TTC549 (cell line): ENCODE results near the gene KCTD17.

Source experiments
- FAIRE-seq: peaks from 2 replicates; lab custom pipeline; 2012; peaks lifted over from hg19 to GRCh38; lab: Jason Lieb, UNC

Gene KCTD17

DNA sequence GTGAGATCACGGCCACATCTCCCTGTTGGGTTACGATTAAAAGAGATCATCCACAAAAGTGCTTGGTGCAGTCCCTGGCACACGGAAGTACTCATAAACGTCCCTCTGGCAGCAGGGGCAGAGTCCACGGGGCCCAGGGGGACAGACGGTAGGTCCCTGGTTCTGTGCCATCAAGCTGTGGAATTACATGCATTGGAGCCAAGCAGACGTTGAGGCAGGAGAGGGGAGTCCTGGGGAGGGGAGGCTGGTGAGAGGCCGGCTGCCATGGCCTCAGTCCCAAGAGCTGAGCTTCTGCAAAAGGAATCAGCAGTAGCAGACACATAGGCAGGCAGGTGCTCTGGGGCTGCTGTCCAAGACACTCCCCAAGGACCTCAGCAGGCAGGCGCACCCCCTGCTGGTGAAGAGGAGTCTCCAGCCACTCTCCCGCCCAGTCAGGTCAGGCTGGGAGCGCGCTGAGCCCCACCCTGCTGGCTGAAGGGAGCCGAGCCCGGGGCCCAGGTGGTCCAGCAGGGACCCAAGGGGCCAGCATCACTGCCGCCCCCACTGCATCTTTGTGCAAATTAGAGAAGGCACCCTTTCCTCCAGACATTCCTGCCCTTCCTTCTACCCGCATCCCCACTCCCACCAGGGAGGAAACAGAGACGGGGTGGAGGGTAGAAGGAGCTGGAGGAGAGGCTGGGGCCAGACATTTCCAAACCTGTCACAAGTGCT, 7.6 kb upstream of the KCTD17 start:
- FAIRE-seq: no peak

GRCh38 chr22:37044634-37045625, 6.6 kb upstream of the KCTD17 start:
- no peak for FAIRE-seq

DNA sequence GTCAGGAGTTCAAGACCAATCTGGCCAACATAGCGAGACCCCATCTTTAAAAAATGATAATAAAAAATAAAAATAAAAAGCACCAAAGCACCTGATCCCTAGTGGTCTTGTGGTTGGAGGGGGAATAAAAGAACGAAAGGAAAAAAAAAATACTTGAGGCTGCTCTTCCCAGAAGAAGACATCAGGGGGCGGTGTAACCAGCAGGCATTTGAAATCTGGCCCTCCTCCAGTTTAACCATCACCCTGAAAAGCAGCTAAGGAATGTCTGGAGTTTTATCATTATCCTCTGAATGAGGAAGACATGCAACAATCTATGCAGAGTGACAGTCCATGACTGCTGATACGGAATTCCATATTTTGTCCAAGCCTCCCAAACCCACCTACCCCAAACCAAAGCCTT, 5.6 kb upstream of the KCTD17 start:
- no peak for FAIRE-seq

- no peak for FAIRE-seq
Measured at GRCh38 chr22:37046589-37046988, 5.0 kb upstream of the KCTD17 start.

DNA sequence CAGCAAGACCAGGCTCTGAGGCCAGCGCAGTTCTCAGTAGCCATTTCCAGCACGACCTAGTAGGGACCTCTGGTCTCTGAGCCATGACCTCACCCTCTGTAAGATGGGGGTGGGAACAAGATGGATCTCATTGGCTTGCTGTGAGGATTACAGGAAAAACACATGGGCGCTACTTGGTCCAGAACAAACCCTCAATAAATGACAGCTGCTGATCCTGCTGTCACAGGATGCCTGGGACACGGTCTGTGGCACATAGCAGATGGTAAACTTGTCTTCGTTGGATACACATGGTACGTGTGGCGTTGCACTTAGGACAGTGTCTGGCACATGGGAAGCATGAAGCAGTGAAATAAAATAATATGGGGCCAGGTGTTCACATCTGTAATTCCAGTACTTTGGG, 4.5 kb upstream of the KCTD17 start:
- no peak for FAIRE-seq

GRCh38 chr22:37048133-37048532, 3.4 kb upstream of the KCTD17 start:
- no peak for FAIRE-seq

DNA sequence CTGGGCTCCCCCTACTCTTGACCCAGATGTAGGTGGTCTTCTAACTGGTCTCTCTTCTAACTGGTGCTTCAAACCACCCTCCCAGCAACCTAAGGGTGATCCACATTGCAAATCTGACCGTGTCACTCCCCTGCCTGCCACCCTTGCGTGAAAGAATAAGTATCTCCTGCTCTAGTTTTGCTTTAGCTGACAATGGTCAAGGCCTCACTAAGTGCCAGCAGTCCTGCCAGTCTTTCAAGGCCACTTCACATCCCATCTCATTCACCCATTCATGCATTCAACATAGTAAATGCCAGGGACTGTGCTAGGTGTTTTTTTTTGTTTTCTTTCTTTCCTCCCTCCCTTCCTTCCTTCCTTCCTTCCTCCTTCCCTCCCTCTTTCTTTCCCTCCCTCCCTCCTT, 2.3 kb upstream of the KCTD17 start:
- FAIRE-seq: no peak

DNA sequence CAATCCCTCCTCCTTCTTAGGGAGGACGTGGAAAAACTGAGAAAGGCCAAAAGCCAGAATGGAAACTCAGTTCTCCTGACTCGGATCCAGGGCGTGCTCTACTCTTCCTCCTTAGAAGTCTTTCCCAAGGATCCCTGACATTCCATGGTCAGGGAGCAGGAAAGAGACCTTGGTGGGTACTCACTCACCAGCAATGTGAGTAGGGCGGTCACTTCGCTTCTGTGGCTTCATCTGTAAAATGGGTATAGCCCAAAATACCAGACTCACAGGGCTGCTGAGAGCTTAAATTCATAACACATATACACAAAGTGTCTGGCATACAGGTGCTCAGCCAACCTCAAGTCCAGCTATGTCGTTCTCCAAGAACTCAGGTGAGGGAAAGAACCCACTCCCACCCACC, 629 bp upstream of the KCTD17 start:
- no peak for FAIRE-seq

DNA sequence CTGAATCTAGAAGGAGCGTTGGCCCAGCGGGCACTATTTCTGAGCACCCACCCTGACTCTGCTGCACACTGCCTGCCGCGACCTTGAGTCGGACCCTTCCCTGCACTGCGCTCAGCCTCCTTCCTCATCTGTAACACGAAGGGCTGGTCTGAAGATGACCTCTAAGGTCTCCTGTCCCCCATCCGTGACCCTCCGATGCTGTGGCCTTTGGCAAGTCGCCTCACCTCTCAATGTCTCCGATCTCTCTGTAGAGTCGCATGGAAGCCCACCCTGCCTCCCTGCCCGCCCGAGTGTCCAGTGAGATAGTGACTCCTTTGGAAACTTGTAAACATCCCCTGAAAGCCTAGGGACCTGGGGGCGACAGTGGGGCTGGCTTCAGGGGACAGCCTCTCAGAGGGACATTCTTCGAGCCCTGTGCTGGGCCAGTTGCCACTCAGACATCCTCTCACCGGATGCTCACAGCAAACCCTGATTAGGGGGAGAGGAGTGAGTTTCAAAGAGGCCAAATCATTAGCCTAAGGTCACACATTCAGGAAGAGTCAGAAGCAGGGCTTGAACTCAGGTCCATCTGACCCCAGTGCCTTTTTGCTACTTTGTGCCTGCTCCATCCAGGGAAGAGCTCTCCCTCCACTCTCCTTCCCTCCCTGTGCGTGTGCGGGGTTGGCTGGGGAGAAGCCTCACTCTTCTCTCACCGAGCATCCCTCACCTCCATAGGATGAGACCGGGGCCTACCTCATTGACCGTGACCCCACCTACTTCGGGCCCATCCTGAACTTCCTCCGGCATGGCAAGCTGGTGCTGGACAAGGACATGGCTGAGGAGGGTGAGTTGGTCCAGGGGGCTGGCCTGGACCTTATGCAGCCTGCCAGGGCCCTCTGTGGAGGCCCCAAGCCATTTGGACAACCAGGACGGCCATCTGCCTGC, 1.1 kb downstream of the KCTD17 start:
- FAIRE-seq: no peak

GRCh38 chr22:37053310-37054055, 1.9 kb downstream of the KCTD17 start:
- FAIRE-seq: no peak

DNA sequence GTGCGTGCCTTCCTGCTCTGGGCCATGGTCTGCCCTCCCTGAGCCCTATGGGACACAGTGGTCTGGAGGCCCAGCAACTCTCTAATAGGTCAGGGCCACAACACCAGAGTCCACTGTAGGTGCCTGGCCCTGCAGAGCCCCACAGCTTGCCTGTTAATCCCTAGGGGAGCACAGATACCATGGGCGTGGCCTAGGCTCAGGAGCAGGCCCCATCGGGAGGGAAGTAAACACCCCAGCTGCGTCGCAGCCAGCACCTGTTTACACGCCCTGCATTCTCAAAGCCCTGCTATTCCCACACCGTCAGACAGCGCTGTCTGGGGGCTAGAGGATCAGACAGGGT, 2.5 kb downstream of the KCTD17 start:
- FAIRE-seq: no peak

- no peak for FAIRE-seq
Measured at GRCh38 chr22:37054600-37055365, 3.2 kb downstream of the KCTD17 start.

DNA sequence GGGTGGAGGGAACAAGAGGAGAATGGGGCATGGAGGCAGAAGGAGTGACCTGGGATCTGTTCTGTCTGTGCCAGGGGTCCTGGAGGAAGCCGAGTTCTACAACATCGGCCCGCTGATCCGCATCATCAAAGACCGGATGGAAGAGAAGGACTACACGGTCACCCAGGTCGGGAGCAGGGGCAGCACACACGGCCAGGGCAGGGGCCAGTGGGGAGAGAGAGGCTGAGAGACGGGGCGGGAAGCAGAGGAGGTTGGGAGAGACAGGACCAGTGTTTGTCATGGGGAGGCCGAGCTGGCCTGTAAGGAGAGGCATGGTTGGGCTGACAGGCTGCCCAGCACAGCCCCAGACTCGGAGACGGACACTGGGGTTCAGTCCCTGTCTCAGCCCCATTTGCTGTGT, 4.7 kb downstream of the KCTD17 start:
- no peak for FAIRE-seq

DNA sequence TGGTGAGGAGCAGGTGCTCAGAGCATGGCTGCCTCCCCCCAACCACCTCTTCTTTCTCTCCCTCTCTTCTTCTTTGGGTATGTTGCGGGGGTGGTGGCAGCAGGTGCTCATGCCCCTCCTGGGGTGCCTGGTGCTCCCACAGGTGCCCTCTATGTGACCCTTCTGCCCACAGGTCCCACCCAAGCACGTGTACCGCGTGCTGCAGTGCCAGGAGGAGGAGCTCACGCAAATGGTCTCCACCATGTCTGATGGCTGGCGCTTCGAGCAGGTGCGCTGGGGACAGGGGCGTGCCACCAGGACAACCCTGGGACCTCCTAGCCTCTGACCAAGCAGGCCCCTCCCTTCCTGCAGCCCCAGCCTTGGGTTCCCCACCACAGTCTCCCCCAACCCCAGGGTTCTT, 5.7 kb downstream of the KCTD17 start:
- no peak for FAIRE-seq

DNA sequence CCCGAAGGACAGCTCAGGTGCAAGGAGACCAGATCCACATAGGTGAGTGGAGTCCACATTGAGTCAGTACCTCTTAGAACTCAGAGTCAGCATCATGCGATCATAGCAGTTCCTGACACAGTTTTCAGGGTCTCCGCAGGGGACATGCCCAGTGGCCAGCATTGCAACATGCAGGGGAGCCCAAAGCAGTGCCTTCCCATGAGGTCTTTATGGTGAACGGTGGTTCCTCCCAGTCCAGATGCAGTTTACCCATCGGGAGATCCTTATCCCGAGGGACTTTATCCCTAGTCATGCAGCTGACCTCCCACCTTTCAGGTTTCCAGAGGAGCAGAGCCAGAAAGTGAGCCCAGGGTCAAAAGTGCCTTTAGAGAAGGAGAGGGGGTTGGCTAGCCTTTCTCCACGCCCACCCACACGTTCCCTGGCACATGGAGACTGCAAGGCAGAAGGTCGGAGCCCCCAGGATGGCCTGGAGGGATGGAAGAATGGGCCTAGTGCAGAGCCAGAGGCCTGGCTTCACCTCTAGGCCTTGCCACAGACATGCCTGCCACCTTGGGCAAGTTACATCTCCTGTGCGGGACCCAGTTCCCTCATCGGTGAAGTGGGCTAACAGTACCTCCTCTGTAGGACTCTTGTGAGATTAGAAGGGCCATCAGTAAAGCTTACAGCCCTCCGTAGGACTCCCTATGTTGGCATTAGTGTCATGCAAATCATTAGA, 6.4 kb downstream of the KCTD17 start:
- no peak for FAIRE-seq

DNA sequence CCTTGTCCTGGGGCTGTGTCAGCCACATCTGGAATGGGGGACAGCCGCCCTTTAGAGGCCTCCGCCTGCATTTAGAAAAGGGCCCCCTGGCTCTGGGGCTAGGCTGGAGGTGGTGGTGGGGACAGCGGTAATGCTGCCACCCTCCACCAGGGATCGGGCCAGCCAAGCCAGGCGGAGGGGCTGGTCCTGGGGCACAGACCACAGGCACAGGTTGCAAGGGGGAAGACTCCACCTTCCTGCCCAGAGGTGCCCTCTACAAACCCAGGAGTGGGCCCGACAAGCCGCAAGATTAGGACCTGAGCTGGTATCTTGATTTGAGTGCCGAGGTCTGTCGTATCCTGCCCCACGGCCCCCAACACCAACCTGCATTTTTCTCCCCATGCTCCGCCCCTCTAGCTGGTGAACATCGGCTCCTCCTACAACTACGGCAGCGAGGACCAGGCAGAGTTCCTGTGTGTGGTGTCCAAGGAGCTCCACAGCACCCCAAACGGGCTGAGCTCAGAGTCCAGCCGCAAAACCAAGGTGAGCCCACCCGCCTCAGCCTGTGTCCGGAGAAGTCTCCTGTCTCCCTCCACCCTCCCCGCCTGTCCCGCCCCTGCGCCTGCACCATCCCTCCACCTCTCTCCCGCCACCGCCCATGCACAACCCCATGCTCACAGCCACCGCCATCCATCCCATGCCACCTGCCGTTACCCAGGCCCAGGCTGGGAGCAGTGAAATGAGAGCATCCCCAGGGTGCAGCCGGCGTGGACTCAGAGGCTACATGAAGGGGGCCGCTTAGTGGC, 7.6 kb downstream of the KCTD17 start:
- FAIRE-seq: no peak

DNA sequence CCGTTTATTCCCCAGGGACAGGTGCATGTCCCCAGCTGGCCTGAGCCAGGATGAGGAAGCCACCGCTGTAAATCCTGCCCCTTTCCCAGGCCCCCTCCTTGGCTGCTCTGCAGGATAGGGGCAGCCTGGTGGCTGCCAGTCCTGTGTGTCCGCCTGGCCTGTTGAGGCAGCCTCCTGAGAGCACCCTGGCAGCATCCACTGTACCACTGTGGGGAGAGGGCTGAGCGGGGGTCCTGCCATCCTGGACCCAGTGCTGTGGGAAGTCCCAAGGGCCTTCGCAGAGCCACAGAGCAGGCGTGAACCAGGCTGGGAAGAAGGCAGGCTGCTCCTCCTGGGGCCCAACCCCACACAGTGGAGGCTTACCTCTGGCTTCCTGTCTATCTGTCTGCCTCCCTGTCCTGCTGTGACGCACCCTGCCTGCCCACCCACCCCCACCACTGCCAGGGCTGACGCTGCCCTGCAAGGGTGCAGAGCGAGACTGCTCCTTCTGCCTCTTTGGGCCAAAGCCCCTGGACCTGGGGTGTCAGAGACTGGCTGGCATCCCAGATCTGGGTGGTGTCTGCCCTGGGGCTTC, 8.4 kb downstream of the KCTD17 start:
- FAIRE-seq: no peak

GRCh38 chr22:37060801-37061610, 9.5 kb downstream of the KCTD17 start:
- FAIRE-seq: no peak
